ENCODE results near the gene TRAK2. TPM values are rescaled to one million over a fixed set of nuclear protein-coding genes. Genes with fewer than 3 reads are reported as not detected.
A peak's percentile ranks its signal among the peaks of the same experiment; 100 is the strongest.
"Not testable (repeated sequence)": the region's sequence is repeated elsewhere in the genome, so short reads cannot be mapped to it uniquely, and the experiment has no call there.

Gene TRAK2
- total RNA-seq, 1 donor from 2014 or later = 20.1 TPM

- Mint-ChIP-seq H3K4me1 (peaks cover 13% of the 10 kb centered on the region), H3K9me3 (peaks cover 7% of the 10 kb centered on the region), H3K36me3 (ENCODE audit: low read depth) (peaks cover 46% of the 10 kb centered on the region), H3K27ac (no peak overlapping the region), H3K27me3 (no peaks in the 10 kb centered on the region), H3K4me3 (no peak overlapping the region)
- ChIA-PET CTCF (no interaction called here), POLR2A (interaction anchor here (0.5 kb wide), 1 partner anchor 161 kb away, joined by 5 read pairs; no protein-coding TSS in a partner anchor)
- ATAC-seq (ENCODE audit: low read depth) (no peak), DNase-seq (no peak)
- TF ChIP-seq CTCF (IDR thresholded peaks at IDR 0.05) = no peak
- intact Hi-C loops (cut with micrococcal nuclease) = no loop called here
These were observed 81.5 kb downstream of the TRAK2 start for GRCh38 chr2:201369775-201370174.

- Mint-ChIP-seq H3K4me1 (peaks cover 13% of the 10 kb centered on the region), H3K36me3 (ENCODE audit: low read depth) (peaks cover 43% of the 10 kb centered on the region)
- H3K9me3 Mint-ChIP-seq; H3K27me3 Mint-ChIP-seq; CTCF ChIA-PET; H3K4me3 Mint-ChIP-seq; H3K27ac Mint-ChIP-seq; DNase-seq; ATAC-seq (ENCODE audit: low read depth); intact Hi-C loops (cut with micrococcal nuclease): not testable (repeated sequence)
- POLR2A ChIA-PET = interaction anchor here (0.5 kb wide), 1 partner anchor 160 kb away, joined by 5 read pairs; no protein-coding TSS in a partner anchor
These were observed 81.9 kb downstream of the TRAK2 start for GRCh38 chr2:201369318-201369717.

DNA sequence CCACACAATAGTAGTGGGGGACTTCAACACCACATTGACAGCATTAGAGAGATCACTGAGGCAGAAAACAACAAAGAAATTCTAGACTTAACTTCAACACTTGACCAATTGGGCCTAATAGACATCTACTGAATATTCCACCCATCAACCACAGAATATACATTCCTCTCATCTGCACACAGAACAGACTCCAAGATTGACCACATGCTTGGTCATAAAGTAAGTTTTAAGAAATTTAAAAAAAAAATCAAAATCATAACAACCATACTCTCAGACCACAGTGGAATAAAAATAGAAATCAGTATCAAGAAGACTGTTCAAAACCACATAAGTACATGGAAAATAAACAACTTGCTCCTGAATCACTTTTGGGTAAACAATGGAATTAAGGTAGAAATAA, 85.1 kb downstream of the TRAK2 start:
- Mint-ChIP-seq H3K27ac (no peak overlapping the region), H3K4me3 (no peak overlapping the region), H3K27me3 (no peaks in the 10 kb centered on the region), H3K36me3 (ENCODE audit: low read depth) (peaks cover 43% of the 10 kb centered on the region), H3K9me3 (peaks cover 7% of the 10 kb centered on the region), H3K4me1 (peaks cover 5% of the 10 kb centered on the region)
- ChIA-PET CTCF (interaction anchor here (1.1 to 4.5 kb wide), 3 partner anchors 129 to 189 kb away, joined by 4 to 46 read pairs (median 9); partner anchors contain the start of gene CASP10), POLR2A (interaction anchor here (0.8 kb wide), 1 partner anchor 306 kb away, joined by 3 read pairs; no protein-coding TSS in a partner anchor)
- intact Hi-C loops (cut with micrococcal nuclease) = no loop called here
- TF ChIP-seq CTCF (IDR thresholded peaks at IDR 0.05) = no peak
- no peak for ATAC-seq (ENCODE audit: low read depth)
- DNase-seq = no peak

GRCh38 chr2:201363857-201364560, 87.2 kb downstream of the TRAK2 start:
- Mint-ChIP-seq H3K27ac (peak overlapping the region; percentile 56), H3K4me3 (no peak overlapping the region), H3K9me3 (peaks cover 7% of the 10 kb centered on the region), H3K36me3 (ENCODE audit: low read depth) (peaks cover 43% of the 10 kb centered on the region), H3K4me1 (peaks cover 5% of the 10 kb centered on the region), H3K27me3 (no peaks in the 10 kb centered on the region)
- ATAC-seq (ENCODE audit: low read depth) (peak; percentile 97), DNase-seq (no peak)
- POLR2A ChIA-PET = interaction anchor here (0.7 to 1.6 kb wide), 4 partner anchors 103 to 132 kb away, joined by 3 to 6 read pairs (median 3); partner anchors contain the start of gene CASP8
- intact Hi-C loops (cut with micrococcal nuclease) = loop anchor here (1.0 to 5.0 kb wide), 4 partner anchors 106 to 462 kb away; partner anchors contain the start of gene CASP10
- CTCF ChIA-PET = interaction anchor here (0.6 to 4.5 kb wide), 14 partner anchors 8 to 181 kb away, joined by 3 to 46 read pairs (median 4); partner anchors contain the start of genes CASP10 and CASP8
- TF ChIP-seq CTCF (IDR thresholded peaks at IDR 0.05) = peak; percentile 93

DNA sequence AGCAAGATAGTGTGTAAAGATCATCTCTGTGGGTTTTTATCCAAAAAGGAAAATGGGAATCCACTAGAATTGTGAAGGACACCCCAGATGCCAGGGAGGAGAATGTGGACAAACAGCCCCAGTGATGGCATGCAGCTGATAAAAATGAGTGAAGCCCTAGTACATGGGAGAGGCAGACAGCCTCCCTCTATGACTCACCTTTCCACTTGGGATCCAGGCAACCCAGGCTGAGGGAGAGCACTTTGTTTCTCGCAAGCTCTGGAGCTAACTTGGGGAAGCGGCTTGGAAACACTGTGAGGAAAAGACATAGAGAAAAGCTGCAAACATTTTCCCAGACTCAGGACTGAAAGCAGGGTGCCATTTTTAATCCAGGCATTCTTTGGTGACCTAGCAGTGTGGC, 88.9 kb downstream of the TRAK2 start:
- Mint-ChIP-seq H3K27me3 (no peaks in the 10 kb centered on the region), H3K4me1 (peaks cover 6% of the 10 kb centered on the region), H3K36me3 (ENCODE audit: low read depth) (peaks cover 36% of the 10 kb centered on the region), H3K9me3 (peaks cover 5% of the 10 kb centered on the region), H3K4me3 (no peak overlapping the region), H3K27ac (no peak overlapping the region)
- intact Hi-C loops (cut with micrococcal nuclease) = loop anchor here (5.0 kb wide), 1 partner anchor 460 kb away; no protein-coding TSS in a partner anchor
- CTCF ChIA-PET = interaction anchor here (0.5 to 4.5 kb wide), 3 partner anchors 10 to 125 kb away, joined by 3 to 46 read pairs (median 4); no protein-coding TSS in a partner anchor
- POLR2A ChIA-PET = no interaction called here
- DNase-seq (no peak), ATAC-seq (ENCODE audit: low read depth) (no peak)
- no peak for TF ChIP-seq CTCF (IDR thresholded peaks at IDR 0.05)

Data from activated B cell treated with CpG ODN at 0.5 μM for 24 hours (primary cell).